SH-SY5Y (cell line): ENCODE measurements around the gene OR52K1.

Experiments
- GATA2 ChIP-seq: IDR thresholded peaks from 2 replicates; pipeline ENCODE4 v1.6.1; 2011; ENCODE audit warnings: mild to moderate bottlenecking, low read depth, low read length
- GATA3 ChIP-seq: IDR thresholded peaks from 2 replicates; pipeline ENCODE4 v1.6.1; 2011; ENCODE audit warnings: low read depth, mild to moderate bottlenecking, low read length, moderate library complexity

GRCh38 chr11:4433856-4434255 lies 48.6 kb upstream of the OR52K1 start:
- TF ChIP-seq GATA2 (no peak), GATA3 (no peak)
